HG02973 (cell line): ENCODE measurements around the gene PRKAB2.
A peak's percentile ranks its signal among the peaks of the same experiment; 100 is the strongest.
"Not testable (repeated sequence)": the region's sequence is repeated elsewhere in the genome, so short reads cannot be mapped to it uniquely, and the experiment has no call there.

ENCODE experiments used
- ATAC-seq: cut with Tn5 transposase; IDR thresholded peaks from one replicate; pipeline ENCODE4 v1.9.1; 2021; ENCODE audit warnings: moderate library complexity; ENCODE audit not compliant: unreplicated experiment

Gene PRKAB2

GRCh38 chr1:147172168-147173016, at the start of gene PRKAB2:
TSS of gene PRKAB2 (minus strand) at chr1:147172470. CDS start at chr1:147172144, 326 bp downstream.
- peak; percentile 84 for ATAC-seq

- no peak for ATAC-seq
Observed at GRCh38 chr1:147218606-147219005, 46.3 kb upstream of the PRKAB2 start.

GRCh38 chr1:147217141-147217540, 44.9 kb upstream of the PRKAB2 start:
- no peak for ATAC-seq

GRCh38 chr1:147216124-147216523, 43.9 kb upstream of the PRKAB2 start:
- ATAC-seq = no peak

- no peak for ATAC-seq
Observed at GRCh38 chr1:147215540-147215916, 43.3 kb upstream of the PRKAB2 start.

- no peak for ATAC-seq
Observed at GRCh38 chr1:147214842-147215539, 42.7 kb upstream of the PRKAB2 start.

GRCh38 chr1:147214325-147214724, 42.1 kb upstream of the PRKAB2 start:
- ATAC-seq = no peak

GRCh38 chr1:147213271-147213670, 41.0 kb upstream of the PRKAB2 start:
- ATAC-seq = no peak

GRCh38 chr1:147211577-147211976, 39.3 kb upstream of the PRKAB2 start:
- no peak for ATAC-seq

GRCh38 chr1:147210987-147211386, 38.7 kb upstream of the PRKAB2 start:
- no peak for ATAC-seq

GRCh38 chr1:147209825-147210821, 37.9 kb upstream of the PRKAB2 start:
- no peak for ATAC-seq

GRCh38 chr1:147208619-147209018, 36.3 kb upstream of the PRKAB2 start:
- no peak for ATAC-seq

- no peak for ATAC-seq
Observed at GRCh38 chr1:147207192-147207591, 34.9 kb upstream of the PRKAB2 start.

- ATAC-seq = no peak
Observed at GRCh38 chr1:147204080-147204479, 31.8 kb upstream of the PRKAB2 start.

GRCh38 chr1:147202576-147202975, 30.3 kb upstream of the PRKAB2 start:
- ATAC-seq = no peak

GRCh38 chr1:147201786-147202185, 29.5 kb upstream of the PRKAB2 start:
- no peak for ATAC-seq

- no peak for ATAC-seq
Observed at GRCh38 chr1:147201276-147201675, 29.0 kb upstream of the PRKAB2 start.

GRCh38 chr1:147197324-147197723, 25.1 kb upstream of the PRKAB2 start:
- not testable (repeated sequence) for ATAC-seq

GRCh38 chr1:147189514-147189913, 17.2 kb upstream of the PRKAB2 start:
- ATAC-seq = no peak

GRCh38 chr1:147185432-147185831, 13.2 kb upstream of the PRKAB2 start:
- no peak for ATAC-seq
